ENCODE measurements around the gene PLIN3.
"Not testable (repeated sequence)": the region's sequence is repeated elsewhere in the genome, so short reads cannot be mapped to it uniquely, and the experiment has no call there.

The PLIN3 gene

DNA sequence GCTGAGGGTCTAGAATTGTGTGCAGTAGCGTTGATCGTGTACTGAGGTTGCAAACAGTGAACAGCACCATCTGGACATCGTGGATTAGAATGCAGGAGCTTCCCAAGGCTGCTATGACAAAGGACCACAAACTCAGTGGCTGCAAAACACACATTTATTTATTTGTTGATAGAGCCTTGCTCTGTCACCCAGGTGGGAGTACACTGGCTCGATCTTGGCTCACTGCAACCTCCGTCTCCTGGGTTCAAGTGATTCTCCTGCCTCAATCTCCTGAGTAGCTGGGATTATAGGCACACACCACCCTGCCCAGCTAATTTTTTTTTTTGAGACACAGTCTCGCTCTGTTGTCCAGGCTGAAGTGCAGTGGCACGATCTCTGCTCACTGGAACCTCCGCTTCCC, 39.5 kb upstream of the PLIN3 start:
- no peak for DNase-seq (ENCODE audit: low read depth)
- TF ChIP-seq, protein P1, sequence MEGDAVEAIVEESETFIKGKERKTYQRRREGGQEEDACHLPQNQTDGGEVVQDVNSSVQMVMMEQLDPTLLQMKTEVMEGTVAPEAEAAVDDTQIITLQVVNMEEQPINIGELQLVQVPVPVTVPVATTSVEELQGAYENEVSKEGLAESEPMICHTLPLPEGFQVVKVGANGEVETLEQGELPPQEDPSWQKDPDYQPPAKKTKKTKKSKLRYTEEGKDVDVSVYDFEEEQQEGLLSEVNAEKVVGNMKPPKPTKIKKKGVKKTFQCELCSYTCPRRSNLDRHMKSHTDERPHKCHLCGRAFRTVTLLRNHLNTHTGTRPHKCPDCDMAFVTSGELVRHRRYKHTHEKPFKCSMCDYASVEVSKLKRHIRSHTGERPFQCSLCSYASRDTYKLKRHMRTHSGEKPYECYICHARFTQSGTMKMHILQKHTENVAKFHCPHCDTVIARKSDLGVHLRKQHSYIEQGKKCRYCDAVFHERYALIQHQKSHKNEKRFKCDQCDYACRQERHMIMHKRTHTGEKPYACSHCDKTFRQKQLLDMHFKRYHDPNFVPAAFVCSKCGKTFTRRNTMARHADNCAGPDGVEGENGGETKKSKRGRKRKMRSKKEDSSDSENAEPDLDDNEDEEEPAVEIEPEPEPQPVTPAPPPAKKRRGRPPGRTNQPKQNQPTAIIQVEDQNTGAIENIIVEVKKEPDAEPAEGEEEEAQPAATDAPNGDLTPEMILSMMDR (conservative IDR thresholded peaks at IDR 0.05; ENCODE audit: low read depth, low read length), result no peak
- no peak overlapping the region for H3K4me3 ChIP-seq (ENCODE audit: low read depth, low read length)

DNA sequence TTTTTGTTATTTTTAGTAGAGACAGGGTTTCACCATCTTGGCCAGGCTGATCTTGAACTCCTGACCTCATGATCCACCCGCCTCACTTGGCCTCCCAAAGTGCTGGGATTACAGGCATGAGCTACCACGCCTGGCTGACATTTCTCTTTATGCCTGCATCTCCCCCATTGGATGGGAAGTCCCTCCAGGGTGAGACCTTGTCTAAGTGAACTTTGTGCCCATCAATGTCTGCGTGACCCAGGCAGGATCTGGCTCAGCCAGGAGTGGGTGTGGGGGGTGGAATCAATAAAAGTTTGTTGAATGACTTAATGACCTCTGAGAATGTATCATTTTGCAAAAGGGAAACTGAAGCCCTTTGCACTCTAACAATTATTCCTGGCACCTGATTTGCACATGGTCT, 37.0 kb upstream of the PLIN3 start:
- no peak for DNase-seq (ENCODE audit: low read depth)
- TF ChIP-seq, protein P1 (conservative IDR thresholded peaks at IDR 0.05; ENCODE audit: low read depth, low read length), result no peak
- H3K4me3 ChIP-seq (ENCODE audit: low read depth, low read length), result no peak overlapping the region

DNA sequence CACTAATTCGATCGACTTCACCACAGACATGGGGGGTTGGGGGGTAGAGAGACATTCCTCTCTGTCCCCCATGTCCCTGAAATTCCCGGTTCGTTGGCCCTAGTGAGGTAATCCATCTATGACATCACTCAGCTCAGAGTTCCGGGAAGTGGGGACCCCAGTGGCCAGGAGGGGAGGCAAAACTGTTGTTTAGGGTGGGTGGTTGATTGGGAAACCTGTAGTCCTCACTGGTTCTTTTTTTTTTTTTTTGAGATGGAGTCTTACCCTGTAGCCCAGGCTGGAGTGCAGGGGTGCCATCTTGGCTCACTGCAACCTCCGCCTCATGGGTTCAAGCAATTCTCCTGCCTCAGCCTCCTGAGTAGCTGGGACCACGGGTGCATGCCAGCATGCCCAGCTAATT, 35.3 kb upstream of the PLIN3 start, which contains the start of gene ARRDC5:
Gene ARRDC5 (minus strand): TSS at position 101 of the 400 bp plus-strand sequence. CDS start 71 bp downstream, at position 30.
- TF ChIP-seq, protein P1 (conservative IDR thresholded peaks at IDR 0.05; ENCODE audit: low read depth, low read length), result no peak
- no peak for DNase-seq (ENCODE audit: low read depth)
- no peak within 1 kb of the TSS for H3K4me3 ChIP-seq (ENCODE audit: low read depth, low read length)

- H3K4me3 ChIP-seq (ENCODE audit: low read depth, low read length); DNase-seq (ENCODE audit: low read depth): not testable (repeated sequence)
These were observed 33.4 kb upstream of the PLIN3 start for GRCh38 chr19:4900879-4901278.

DNA sequence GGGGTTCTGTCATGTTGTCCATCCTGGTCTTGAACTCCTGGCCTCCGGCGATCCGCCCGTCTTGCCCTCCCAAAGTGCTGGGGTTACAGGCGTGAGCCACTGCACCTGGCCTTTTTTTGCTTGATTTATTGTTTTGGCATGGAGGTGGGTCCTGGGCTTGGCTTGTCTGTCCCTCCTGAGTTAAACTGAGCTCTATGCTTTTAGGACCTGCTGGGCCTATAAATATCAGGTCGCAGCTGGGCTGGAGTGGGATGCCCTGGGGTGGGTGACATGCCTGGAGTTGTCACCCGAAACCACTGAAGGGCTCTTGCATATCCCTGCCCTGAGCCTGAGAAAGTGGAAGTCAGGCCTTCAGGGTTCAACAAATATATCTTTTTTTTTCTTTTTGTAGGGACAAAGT, 29.7 kb upstream of the PLIN3 start:
- no peak for DNase-seq (ENCODE audit: low read depth)
- no peak overlapping the region for H3K4me3 ChIP-seq (ENCODE audit: low read depth, low read length)
- TF ChIP-seq, protein P1 (conservative IDR thresholded peaks at IDR 0.05; ENCODE audit: low read depth, low read length), result no peak

DNA sequence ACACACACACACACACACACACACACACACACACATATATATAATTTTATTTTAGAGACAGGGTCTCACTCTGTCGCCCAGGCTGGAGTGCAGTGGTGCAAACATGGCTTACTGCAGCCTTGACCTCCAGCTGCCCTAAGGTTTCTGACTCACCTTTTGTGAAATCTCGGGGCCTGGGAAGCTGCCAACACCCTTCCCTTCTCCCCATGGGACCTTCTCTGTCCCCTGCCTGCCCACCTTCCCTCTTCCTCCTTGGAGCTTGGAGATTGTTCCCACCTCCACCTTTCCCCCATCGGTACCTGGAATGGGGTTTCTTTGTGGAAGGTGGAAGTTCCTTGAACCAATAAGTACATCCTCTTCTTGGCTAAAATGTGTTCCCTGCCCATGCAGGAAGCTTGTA, 28.9 kb upstream of the PLIN3 start:
- DNase-seq (ENCODE audit: low read depth), result peak; percentile 48
- TF ChIP-seq, protein P1 (conservative IDR thresholded peaks at IDR 0.05; ENCODE audit: low read depth, low read length), result no peak
- no peak overlapping the region for H3K4me3 ChIP-seq (ENCODE audit: low read depth, low read length)

DNA sequence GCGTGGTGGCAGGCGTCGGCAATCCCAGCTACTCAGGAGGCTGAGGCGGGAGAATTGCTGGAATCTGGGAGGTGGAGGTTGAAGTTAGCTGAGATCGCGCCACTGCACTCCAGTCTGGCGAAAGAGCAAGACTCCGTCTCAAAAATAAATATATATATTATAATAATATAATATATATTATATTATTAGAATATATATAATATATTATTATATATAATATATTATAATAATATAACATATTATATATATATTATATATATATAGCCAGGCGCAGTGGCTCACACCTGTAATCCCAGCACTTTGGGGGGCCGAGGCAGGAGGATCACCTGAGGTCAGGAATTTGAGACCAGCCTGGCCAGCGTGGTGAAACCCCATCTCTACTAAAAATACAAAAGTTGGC, 25.5 kb upstream of the PLIN3 start:
- not testable (repeated sequence) for H3K4me3 ChIP-seq (ENCODE audit: low read depth, low read length); DNase-seq (ENCODE audit: low read depth)

GRCh38 chr19:4891066-4891465, 23.6 kb upstream of the PLIN3 start:
- H3K4me3 ChIP-seq (ENCODE audit: low read depth, low read length), result no peak overlapping the region
- no peak for DNase-seq (ENCODE audit: low read depth)
- TF ChIP-seq, protein P1 (conservative IDR thresholded peaks at IDR 0.05; ENCODE audit: low read depth, low read length), result no peak

Data from choroid plexus epithelial cell (primary cell).